ENCODE measurements around the gene DDX17.
A peak's percentile ranks its signal among the peaks of the same experiment; 100 is the strongest.

Gene DDX17

GRCh38 chr22:38506118-38506962, at the start of gene DDX17:
DDX17 (minus strand) TSS chr22:38506311.
- peak; percentile 96 for DNase-seq (ENCODE audit: low spot score)

DNA sequence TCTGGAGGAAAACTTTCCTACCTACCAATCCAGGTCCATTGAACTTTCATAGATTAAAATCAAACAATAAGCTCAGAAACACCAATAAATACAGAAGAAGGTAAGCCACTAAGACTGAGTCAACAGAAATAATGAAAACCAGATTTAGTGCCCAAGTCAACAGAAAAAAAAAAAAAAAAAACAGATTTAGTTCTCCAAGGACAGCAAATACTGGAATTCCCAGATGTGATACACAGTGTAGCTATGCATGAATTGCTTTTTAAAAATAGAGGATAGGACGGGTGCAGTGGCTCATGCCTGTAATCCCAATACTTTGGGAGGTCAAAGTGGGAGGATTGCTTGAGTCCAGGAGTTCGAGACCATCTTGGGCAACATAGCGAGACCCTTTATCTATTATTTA, 48.2 kb upstream of the DDX17 start:
- DNase-seq (ENCODE audit: low spot score) = no peak

- no peak for DNase-seq (ENCODE audit: low spot score)
Measured at GRCh38 chr22:38549101-38549894, 43.2 kb upstream of the DDX17 start.

DNA sequence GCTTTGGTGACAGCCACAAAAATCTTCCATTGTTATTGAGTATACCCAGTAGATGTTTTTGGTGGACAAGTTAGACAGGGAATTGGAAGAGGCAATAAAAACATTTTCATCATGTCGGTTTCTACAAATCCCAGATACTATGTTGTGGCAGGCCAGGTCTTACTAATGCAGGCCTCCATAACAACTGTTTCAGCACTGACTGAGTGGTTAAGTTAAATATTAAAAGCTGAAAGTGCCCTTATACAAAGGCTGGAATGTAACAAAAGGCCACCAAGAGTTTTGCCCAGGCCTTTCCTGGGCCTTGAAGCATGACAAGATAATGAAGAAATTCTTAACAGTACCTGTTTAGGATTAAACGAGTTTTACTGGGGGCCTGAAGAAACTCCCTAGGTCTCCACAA, 34.6 kb upstream of the DDX17 start:
- DNase-seq (ENCODE audit: low spot score) = no peak

DNA sequence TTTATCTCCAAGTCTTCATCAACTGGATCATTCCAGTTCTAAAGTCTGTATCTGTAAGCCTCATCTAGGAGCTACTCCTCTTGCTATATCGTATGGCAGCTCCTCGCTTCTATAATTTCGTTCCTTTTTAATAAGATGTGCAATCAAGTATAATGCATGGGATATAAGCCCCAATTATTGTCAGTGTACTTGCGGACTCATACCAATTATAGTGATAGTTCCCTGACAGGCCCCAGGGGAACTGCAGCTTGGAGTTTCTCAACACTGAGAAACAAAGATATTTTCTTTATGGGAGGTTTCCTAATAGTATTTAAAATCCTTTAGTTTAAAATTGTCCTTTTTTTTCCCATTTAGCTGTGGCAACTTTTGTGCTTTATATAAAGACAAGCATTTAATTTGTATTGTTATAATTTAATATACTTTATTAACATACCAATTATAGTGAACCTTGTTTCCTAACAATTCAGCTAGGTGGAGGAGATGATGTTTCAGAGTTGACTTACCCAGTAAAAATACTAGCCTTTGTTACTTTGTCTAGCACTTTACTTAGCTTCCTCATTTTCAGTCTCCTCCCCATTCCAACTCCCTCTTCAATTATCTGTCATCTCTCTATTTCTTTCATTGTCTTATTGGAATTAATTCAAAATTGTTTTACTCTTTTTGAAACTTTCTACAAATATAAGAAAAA, 25.3 kb upstream of the DDX17 start:
- no peak for DNase-seq (ENCODE audit: low spot score)

DNA sequence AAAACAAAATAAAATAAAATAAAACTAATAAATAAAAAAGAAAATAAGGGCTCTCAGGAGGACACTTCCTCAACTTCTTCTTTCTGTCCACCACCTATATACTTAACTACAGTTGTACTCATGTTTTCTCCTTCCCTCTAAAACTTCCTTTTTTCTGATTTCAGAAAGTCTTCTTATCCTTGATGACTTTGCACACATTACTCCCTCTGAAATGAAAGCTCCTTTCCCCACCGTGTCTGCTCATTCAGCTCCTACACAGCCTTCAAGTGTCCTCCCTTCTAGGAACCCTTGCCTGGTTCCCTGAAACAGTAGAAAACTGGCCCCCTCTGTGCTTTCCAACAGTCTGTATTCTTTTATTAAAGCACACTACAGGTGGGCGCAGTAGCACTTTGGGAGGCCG, 18.3 kb upstream of the DDX17 start:
- no peak for DNase-seq (ENCODE audit: low spot score)

DNA sequence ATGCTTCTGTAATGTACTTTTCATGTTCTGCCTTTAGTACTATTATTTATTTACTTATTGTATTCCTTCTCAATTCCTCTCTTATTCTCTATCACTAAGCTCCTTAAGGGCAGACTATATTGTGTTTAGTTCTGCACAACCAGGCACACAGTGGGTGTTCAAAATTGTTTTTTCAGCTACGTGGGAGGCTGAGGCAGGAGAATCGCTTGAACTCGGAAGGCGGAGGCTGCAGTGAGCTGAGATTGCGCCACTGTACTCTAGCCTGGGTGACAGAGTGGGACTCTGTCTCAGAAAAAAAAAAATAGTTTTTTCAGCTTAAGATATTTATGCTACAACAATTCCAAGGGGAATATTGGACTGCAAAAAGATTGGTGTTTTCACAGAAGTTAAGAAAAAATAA, 17.4 kb upstream of the DDX17 start:
- no peak for DNase-seq (ENCODE audit: low spot score)

- no peak for DNase-seq (ENCODE audit: low spot score)
Measured at GRCh38 chr22:38523029-38523428, 16.9 kb upstream of the DDX17 start.

DNA sequence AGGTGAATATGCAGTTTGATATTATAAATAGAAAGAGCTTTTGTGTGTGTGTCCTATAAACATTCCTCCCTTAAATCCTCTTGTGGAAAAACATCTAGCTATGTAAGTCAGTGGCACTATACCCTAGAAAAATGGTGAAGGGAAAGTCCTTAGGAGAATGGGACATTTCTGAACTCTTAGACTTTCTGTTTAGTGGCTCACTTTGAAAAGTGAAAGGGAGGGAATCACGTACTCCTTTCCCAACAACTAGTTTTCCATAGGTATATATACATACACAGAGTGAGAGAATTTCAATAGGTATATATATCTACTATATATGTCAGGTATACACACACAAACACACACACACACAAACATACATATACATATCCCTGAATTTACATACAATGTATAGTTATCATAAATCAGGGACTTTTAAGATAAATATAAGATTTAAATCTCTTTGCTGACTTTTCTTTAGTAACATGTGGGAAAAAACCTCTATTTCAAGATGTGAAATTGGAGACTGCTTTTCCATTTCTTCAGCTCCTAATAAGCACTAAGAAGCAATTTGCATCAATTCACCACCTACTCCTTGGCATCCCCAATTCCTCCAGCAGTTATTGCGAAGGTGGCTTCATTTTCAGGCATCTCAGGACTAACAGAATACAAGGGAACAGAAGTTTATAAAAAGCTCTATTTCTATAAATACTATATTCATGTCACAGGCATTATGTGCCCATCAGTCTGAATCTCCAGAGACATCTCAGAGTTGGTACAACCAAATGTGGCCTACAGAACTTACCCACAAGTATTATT, 13.5 kb upstream of the DDX17 start:
- DNase-seq (ENCODE audit: low spot score) = no peak

DNA sequence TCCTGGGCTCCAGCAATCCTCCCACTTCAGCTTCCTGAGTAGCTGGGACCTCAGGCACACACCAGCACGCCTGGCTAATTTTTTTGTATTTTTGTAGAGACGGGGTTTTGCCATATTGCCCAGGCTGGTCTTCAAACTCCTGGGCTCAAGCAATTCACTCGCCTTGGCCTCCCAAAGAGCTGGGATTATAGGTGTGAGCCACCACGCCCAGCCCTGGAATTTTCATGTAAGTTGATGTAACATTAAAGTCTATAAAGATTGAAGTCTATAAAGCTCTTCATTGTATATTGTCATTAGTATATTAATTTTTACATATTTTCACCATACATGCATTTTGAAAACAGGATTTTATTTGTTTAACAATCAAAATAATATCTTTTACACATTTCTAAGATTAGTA, 12.5 kb upstream of the DDX17 start:
- DNase-seq (ENCODE audit: low spot score) = no peak

- DNase-seq (ENCODE audit: low spot score) = no peak
Measured at GRCh38 chr22:38513063-38513462, 7.0 kb upstream of the DDX17 start.

- DNase-seq (ENCODE audit: low spot score) = no peak
Measured at GRCh38 chr22:38510416-38510970, 4.4 kb upstream of the DDX17 start.

- peak; percentile 20 for DNase-seq (ENCODE audit: low spot score)
Measured at GRCh38 chr22:38505541-38506117, 482 bp downstream of the DDX17 start.

DNA sequence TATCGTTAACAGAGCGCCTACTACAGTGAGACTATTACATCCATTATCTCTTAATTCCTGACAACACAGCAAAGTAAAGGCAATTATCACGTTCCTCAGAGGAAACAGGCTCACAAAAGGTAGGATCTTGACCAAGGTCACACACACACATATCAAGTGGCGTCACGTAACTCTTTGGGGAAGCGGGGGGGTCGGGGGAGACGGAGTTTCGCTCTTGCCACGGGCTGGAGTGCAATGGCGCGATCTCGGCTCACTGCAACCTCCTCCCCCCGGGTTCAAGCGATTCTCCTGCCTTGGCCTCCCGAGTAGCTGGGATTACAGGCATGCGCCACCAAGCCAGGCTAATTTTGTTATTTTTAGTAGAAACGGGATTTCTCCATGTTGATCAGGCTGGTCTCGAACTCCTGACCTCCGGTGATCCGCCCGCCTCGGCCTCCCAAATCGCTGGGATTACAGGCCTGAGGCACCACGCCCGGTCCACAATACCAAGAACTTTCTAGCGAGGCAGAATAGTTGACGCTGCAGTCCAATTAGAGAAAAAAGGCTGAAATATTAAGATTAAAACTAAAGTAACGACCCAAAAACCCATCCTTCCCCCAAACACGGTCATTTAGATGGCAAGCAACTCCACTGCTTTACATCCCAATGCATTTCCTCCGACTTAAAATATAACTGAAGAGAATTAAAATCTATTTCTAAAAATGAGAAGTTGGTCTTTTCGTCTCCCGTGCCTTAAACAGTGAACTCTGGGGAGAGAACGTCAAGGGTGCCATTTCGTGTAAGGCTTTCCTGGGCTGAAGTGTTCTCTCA, 1.2 kb downstream of the DDX17 start:
- DNase-seq (ENCODE audit: low spot score) = peak; percentile 43

DNA sequence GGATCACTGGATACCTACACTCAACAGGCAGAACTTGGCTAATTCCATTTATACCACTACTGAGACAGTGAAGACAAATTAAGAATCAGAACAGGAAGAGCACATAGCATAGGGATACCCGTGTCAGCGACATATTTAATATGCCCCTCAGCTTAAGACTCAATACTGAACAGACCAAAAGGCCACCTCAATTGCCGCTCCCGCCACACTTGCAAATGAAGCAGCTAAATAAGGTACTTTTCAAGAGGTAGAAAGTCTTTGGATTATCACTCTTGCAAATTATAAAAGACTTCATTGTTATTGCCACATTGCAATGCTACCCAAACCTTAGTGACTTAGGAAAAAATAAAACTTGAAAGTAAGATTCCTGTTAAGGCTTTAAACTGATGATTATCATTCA, 3.1 kb downstream of the DDX17 start:
- no peak for DNase-seq (ENCODE audit: low spot score)

DNA sequence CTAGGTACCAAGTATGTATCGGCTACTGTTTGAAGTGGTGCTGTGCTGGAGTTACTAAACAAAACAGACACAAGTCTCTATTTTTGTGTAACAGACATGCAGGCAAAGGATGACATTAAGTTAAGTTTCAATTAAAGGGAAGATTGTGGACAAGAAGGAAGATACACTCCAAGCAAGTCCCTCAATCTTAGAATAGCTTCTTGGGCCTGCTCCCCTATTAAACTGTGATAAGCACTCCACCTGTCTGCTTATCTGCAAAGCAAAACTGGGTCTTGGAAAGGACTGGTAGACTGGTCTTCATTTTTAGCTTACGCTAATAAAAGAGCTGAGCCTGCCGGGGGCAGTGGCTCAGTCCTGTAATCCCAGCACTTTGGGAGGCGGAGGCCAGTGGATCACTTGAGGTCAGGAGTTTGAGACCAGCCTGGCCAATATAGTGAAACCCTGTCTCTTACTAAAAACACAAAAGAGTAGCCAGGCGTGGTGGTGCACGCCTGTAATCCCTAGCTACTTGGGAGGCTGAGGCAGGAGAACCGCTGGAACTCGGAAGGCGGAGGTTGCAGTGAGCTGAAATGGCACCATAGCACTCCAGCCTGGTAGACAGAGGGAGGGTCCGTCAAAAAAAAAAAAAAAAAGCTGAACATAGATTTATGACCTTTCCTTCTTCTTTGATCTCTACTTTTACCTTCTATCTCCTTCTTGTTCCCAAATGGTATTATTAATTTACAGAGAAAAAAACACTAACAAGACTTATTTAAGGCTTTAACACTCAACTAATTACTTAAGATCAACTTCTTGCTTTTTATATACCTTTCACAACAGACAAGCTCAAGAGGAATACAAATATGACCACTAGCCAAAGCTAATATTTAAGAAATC, 4.1 kb downstream of the DDX17 start:
- DNase-seq (ENCODE audit: low spot score) = no peak

DNA sequence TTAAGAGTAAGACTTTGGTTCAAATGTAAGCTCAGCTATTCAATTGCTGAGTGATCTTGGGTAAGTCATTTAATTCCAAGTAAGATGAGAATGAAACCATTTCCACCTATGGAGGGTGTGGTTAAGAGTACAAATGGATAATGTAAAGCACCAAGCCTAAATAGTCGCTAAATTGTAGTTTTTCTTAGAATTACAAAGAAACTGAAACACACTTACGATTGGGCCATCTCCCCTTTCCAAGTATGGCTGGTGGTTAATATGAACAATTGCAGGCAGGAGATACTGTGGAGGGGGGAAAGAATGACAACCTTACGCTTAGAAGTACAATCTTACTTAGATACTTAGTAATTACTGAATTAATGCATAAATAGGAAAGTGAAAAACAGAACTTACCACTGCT, 8.2 kb downstream of the DDX17 start:
- no peak for DNase-seq (ENCODE audit: low spot score)

GRCh38 chr22:38494939-38495338, 11.2 kb downstream of the DDX17 start:
- DNase-seq (ENCODE audit: low spot score) = no peak

GRCh38 chr22:38494498-38494897, 11.6 kb downstream of the DDX17 start:
- no peak for DNase-seq (ENCODE audit: low spot score)

Measured in kidney capillary endothelial cell (primary cell).